Progenitor cell of endocrine pancreas (in vitro differentiated cells): Measurements from ENCODE around the gene SPOCK2. TPM values are rescaled to one million over a fixed set of nuclear protein-coding genes. Genes with fewer than 3 reads are reported as not detected.
A peak's percentile ranks its signal among the peaks of the same experiment; 100 is the strongest.

Experiments
- DNase-seq: peaks from one replicate; pipeline ENCODE4 v3.0.0; 2021; ENCODE audit warnings: low spot score; ENCODE audit not compliant: unreplicated experiment
- H3K27ac Mint-ChIP-seq: 2 replicates; pipeline ENCODE4 v1.8.0; 2021; ENCODE audit warnings: mild to moderate bottlenecking, moderate library complexity, mixed read lengths
- H3K27me3 Mint-ChIP-seq: 2 replicates; pipeline ENCODE4 v1.8.0; 2021; ENCODE audit warnings: mixed read lengths
- H3K36me3 Mint-ChIP-seq: 2 replicates; pipeline ENCODE4 v1.8.0; 2022; ENCODE audit warnings: mixed read lengths; ENCODE audit not compliant: insufficient read depth
- H3K4me1 Mint-ChIP-seq: 2 replicates; pipeline ENCODE4 v1.8.0; 2021; ENCODE audit warnings: low read depth, mixed read lengths
- H3K4me3 Mint-ChIP-seq: 2 replicates; pipeline ENCODE4 v1.8.0; 2021; ENCODE audit warnings: low read depth, mild to moderate bottlenecking, moderate library complexity, mixed read lengths
- H3K9me3 Mint-ChIP-seq: 2 replicates; pipeline ENCODE4 v1.8.0; 2021; ENCODE audit warnings: low read depth, mixed read lengths
- CTCF ChIP-seq: fragments of 200-600 bp; sonication (generic); IDR thresholded peaks from one replicate; pipeline ENCODE4 v1.5.0; 2021; ENCODE audit warnings: antibody characterized with exemption, mild to moderate bottlenecking; ENCODE audit not compliant: unreplicated experiment
- total RNA-seq: library from RNA; stranded (reverse); gene quantifications from 2 replicates; pipeline ENCODE4 v1.2.1, GENCODE V29; 2021

Gene SPOCK2
- total RNA-seq, 1 donor from 2014 or later: 47.7 TPM

GRCh38 chr10:72092171-72092924, 4.0 kb upstream of the SPOCK2 start:
- H3K9me3 Mint-ChIP-seq: no peaks in the 10 kb centered on the region
- peaks cover 46% of the 10 kb centered on the region for H3K4me1 Mint-ChIP-seq
- H3K27me3 Mint-ChIP-seq: peaks cover 3% of the 10 kb centered on the region
- TF ChIP-seq CTCF: no peak
- DNase-seq: no peak
- no peak overlapping the region for H3K4me3 Mint-ChIP-seq
- H3K36me3 Mint-ChIP-seq: no peaks in the 10 kb centered on the region
- peak overlapping the region; percentile 54 for H3K27ac Mint-ChIP-seq

- H3K4me3 Mint-ChIP-seq: no peak overlapping the region
- H3K9me3 Mint-ChIP-seq: no peaks in the 10 kb centered on the region
- H3K27me3 Mint-ChIP-seq: peaks cover 4% of the 10 kb centered on the region
- H3K27ac Mint-ChIP-seq: no peak overlapping the region
- DNase-seq: no peak
- peaks cover 41% of the 10 kb centered on the region for H3K4me1 Mint-ChIP-seq
- no peak for TF ChIP-seq CTCF
- H3K36me3 Mint-ChIP-seq: no peaks in the 10 kb centered on the region
Observed at GRCh38 chr10:72090326-72090725, 2.0 kb upstream of the SPOCK2 start.

- Mint-ChIP-seq H3K4me1 (peaks cover 40% of the 10 kb centered on the region), H3K4me3 (peak overlapping the region; percentile 2), H3K36me3 (no peaks in the 10 kb centered on the region), H3K9me3 (no peaks in the 10 kb centered on the region), H3K27me3 (peaks cover 8% of the 10 kb centered on the region), H3K27ac (peak overlapping the region; percentile 78)
- no peak for DNase-seq
- no peak for TF ChIP-seq CTCF
Observed at GRCh38 chr10:72089618-72090017, 1.3 kb upstream of the SPOCK2 start.

- Mint-ChIP-seq H3K4me1 (peaks cover 39% of the 10 kb centered on the region), H3K4me3 (peak overlapping the region; percentile 89), H3K27ac (peak overlapping the region; percentile 20), H3K27me3 (peaks cover 8% of the 10 kb centered on the region), H3K9me3 (no peaks in the 10 kb centered on the region), H3K36me3 (no peaks in the 10 kb centered on the region)
- no peak for DNase-seq
- no peak for TF ChIP-seq CTCF
Observed at GRCh38 chr10:72088889-72089575, 681 bp upstream of the SPOCK2 start.

GRCh38 chr10:72087392-72087968, 871 bp downstream of the SPOCK2 start:
- Mint-ChIP-seq H3K36me3 (peaks cover 3% of the 10 kb centered on the region), H3K27ac (no peak overlapping the region), H3K9me3 (no peaks in the 10 kb centered on the region), H3K27me3 (peaks cover 8% of the 10 kb centered on the region), H3K4me1 (peaks cover 33% of the 10 kb centered on the region), H3K4me3 (peak overlapping the region; percentile 77)
- TF ChIP-seq CTCF: no peak
- no peak for DNase-seq
